HEK293T (cell line): Measurements from ENCODE around the gene DCP2.

Experiments
- ARNT ChIP-seq: fragments of 450-650 bp; IDR thresholded peaks from 2 replicates; pipeline ENCODE4 v1.6.1; 2017; ENCODE audit warnings: mild to moderate bottlenecking
- BHLHE40 ChIP-seq: fragments of 450-650 bp; IDR thresholded peaks from 2 replicates; pipeline ENCODE4 v1.6.1; 2016; ENCODE audit warnings: mild to moderate bottlenecking, moderate library complexity, borderline replicate concordance
- CTBP1 ChIP-seq: fragments of 450-650 bp; IDR thresholded peaks from 2 replicates; pipeline ENCODE4 v1.6.1; 2016; ENCODE audit warnings: borderline replicate concordance
- ELF4 ChIP-seq: fragments of 450-650 bp; IDR thresholded peaks from 2 replicates; pipeline ENCODE4 v1.6.1; 2017; ENCODE audit warnings: antibody characterized with exemption
- FOXA1 ChIP-seq: fragments of 450-650 bp; IDR thresholded peaks from 2 replicates; pipeline ENCODE4 v1.6.1; 2016; ENCODE audit warnings: mild to moderate bottlenecking
- FOXK2 ChIP-seq: fragments of 450-650 bp; IDR thresholded peaks from 2 replicates; pipeline ENCODE4 v1.6.1; 2016; ENCODE audit warnings: mild to moderate bottlenecking
- FOXM1 ChIP-seq: fragments of 450-650 bp; IDR thresholded peaks from 2 replicates; pipeline ENCODE4 v1.6.1; 2017; ENCODE audit warnings: mild to moderate bottlenecking, borderline replicate concordance
- HDGF ChIP-seq: fragments of 450-650 bp; IDR thresholded peaks from 2 replicates; pipeline ENCODE4 v1.6.1; 2017; ENCODE audit warnings: antibody characterized with exemption, borderline replicate concordance
- L3MBTL2 ChIP-seq: fragments of 450-650 bp; conservative IDR thresholded peaks from 2 replicates; pipeline ENCODE4 v1.6.1; 2016; ENCODE audit warnings: mild to moderate bottlenecking
- LEF1 ChIP-seq: fragments of 450-650 bp; IDR thresholded peaks from 2 replicates; pipeline ENCODE4 v1.6.1; 2017; ENCODE audit warnings: mild to moderate bottlenecking, borderline replicate concordance
- SP1 ChIP-seq: fragments of 450-650 bp; IDR thresholded peaks from 2 replicates; pipeline ENCODE4 v1.6.1; 2017
- SUZ12 ChIP-seq: fragments of 450-650 bp; IDR thresholded peaks from 2 replicates; pipeline ENCODE4 v1.6.1; 2016; ENCODE audit warnings: mild to moderate bottlenecking
- TARDBP ChIP-seq: fragments of 450-650 bp; IDR thresholded peaks from 2 replicates; pipeline ENCODE4 v1.6.1; 2016
- ZNF384 ChIP-seq: fragments of 450-650 bp; IDR thresholded peaks from 2 replicates; pipeline ENCODE4 v1.6.1; 2016

DNA sequence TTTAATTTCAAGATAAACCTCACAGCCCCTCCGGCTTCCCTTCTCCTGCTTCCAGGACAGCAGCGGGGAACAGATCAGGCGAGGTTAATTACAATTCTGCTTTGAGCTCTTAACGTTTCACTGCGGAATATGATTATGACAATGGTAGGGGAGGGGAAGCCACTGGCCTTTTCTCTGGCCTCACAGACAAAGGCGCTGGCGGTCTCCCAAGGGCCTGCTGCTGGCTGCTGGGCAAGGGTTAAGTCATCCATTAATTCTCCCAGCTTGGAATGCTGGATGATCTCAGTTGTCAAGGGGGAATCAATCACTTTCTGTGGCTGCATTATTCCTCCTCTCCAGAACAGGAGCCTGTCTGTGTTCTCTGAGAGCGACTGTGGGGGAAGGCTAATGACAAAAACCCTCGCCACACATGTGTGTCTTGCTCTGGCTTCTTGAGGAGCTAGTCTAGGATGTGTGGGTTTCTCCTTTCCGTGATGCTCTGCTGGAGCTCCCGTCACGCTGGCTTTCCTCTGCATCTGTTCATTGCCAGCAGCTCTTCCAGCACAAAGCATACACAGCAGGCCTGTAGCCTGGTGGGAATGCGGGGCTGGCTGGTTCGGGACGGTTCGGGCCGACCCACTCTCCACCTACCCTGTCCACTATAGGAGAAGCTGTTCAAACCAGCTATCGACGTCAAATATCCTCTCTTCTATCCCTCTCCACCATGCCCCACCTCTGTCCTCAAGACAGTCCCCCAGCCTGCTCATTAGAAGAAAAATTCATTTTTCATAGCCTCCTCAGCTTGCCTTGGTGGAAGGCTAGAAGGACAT lies 82.8 kb downstream of the DCP2 start:
- no peak for TF ChIP-seq ARNT
- TF ChIP-seq BHLHE40: no peak
- TF ChIP-seq SP1: no peak
- TF ChIP-seq ZNF384: no peak
- TF ChIP-seq FOXM1: no peak
- no peak for TF ChIP-seq FOXK2
- no peak for TF ChIP-seq SUZ12
- TF ChIP-seq FOXA1: no peak
- no peak for TF ChIP-seq TARDBP
- no peak for TF ChIP-seq L3MBTL2
- no peak for TF ChIP-seq LEF1
- TF ChIP-seq CTBP1: no peak
- no peak for TF ChIP-seq HDGF
- TF ChIP-seq ELF4: no peak
